ENCODE results near the gene SPPL2B. TPM values are rescaled to one million over a fixed set of nuclear protein-coding genes. Genes with fewer than 3 reads are reported as not detected.
"Not testable (repeated sequence)": the region's sequence is repeated elsewhere in the genome, so short reads cannot be mapped to it uniquely, and the experiment has no call there.

The SPPL2B gene
- total RNA-seq = 33.5 TPM

- no peaks in the 10 kb centered on the region for H3K27me3 ChIP-seq (ENCODE audit: insufficient read depth, low read length)
- no peaks in the 10 kb centered on the region for H3K9me3 ChIP-seq (ENCODE audit: low read depth, low read length)
- H3K4me1 ChIP-seq (ENCODE audit: insufficient read depth, low read length) = peaks cover 82% of the 10 kb centered on the region
- peak within 1 kb of the TSS; percentile 90 for H3K4me3 ChIP-seq (ENCODE audit: low read length)
These were observed at the start of gene SPPL2B, which contains the start of gene LSM7 for GRCh38 chr19:2328401-2329148. Gene SPPL2B (plus strand): TSS chr19:2328684. CDS start chr19:2328710, 26 bp downstream. Gene LSM7 (minus strand): TSS chr19:2328586. CDS start chr19:2328566, 20 bp downstream.

GRCh38 chr19:2280633-2281264 is 47.7 kb upstream of the SPPL2B start:
- Histone ChIP-seq H3K4me3 (ENCODE audit: low read length) (no peak overlapping the region), H3K4me1 (ENCODE audit: insufficient read depth, low read length) (peaks cover 39% of the 10 kb centered on the region), H3K9me3 (ENCODE audit: low read depth, low read length) (no peaks in the 10 kb centered on the region), H3K27me3 (ENCODE audit: insufficient read depth, low read length) (no peaks in the 10 kb centered on the region)

- H3K4me3 ChIP-seq (ENCODE audit: low read length) = peak overlapping the region; percentile 43
- not testable (repeated sequence) for H3K27me3 ChIP-seq (ENCODE audit: insufficient read depth, low read length); H3K9me3 ChIP-seq (ENCODE audit: low read depth, low read length)
- peaks cover 40% of the 10 kb centered on the region for H3K4me1 ChIP-seq (ENCODE audit: insufficient read depth, low read length)
These were observed 47.0 kb upstream of the SPPL2B start for GRCh38 chr19:2281265-2282061.

GRCh38 chr19:2282062-2282861 is 46.2 kb upstream of the SPPL2B start, which contains the start of gene PEAK3:
Gene PEAK3 (minus strand): TSS chr19:2282175. CDS start chr19:2280931, 1,244 bp downstream.
- Histone ChIP-seq H3K9me3 (ENCODE audit: low read depth, low read length) (no peaks in the 10 kb centered on the region), H3K4me1 (ENCODE audit: insufficient read depth, low read length) (peaks cover 47% of the 10 kb centered on the region), H3K4me3 (ENCODE audit: low read length) (peak within 1 kb of the TSS; percentile 43), H3K27me3 (ENCODE audit: insufficient read depth, low read length) (no peaks in the 10 kb centered on the region)

- Histone ChIP-seq H3K9me3 (ENCODE audit: low read depth, low read length) (no peaks in the 10 kb centered on the region), H3K4me1 (ENCODE audit: insufficient read depth, low read length) (peaks cover 53% of the 10 kb centered on the region), H3K4me3 (ENCODE audit: low read length) (peak overlapping the region; percentile 43)
These were observed 45.6 kb upstream of the SPPL2B start for GRCh38 chr19:2282862-2283237.

GRCh38 chr19:2283835-2284507 is 44.5 kb upstream of the SPPL2B start:
- Histone ChIP-seq H3K9me3 (ENCODE audit: low read depth, low read length) (no peaks in the 10 kb centered on the region), H3K4me3 (ENCODE audit: low read length) (no peak overlapping the region), H3K4me1 (ENCODE audit: insufficient read depth, low read length) (peaks cover 64% of the 10 kb centered on the region), H3K27me3 (ENCODE audit: insufficient read depth, low read length) (no peaks in the 10 kb centered on the region)

More at GRCh38 chr19:2282862-2283237, 45.6 kb upstream of the SPPL2B start:
- H3K27me3 ChIP-seq (ENCODE audit: insufficient read depth, low read length) = no peaks in the 10 kb centered on the region

- no peaks in the 10 kb centered on the region for H3K9me3 ChIP-seq (ENCODE audit: low read depth, low read length)
- no peaks in the 10 kb centered on the region for H3K27me3 ChIP-seq (ENCODE audit: insufficient read depth, low read length)
- H3K4me1 ChIP-seq (ENCODE audit: insufficient read depth, low read length) = peaks cover 67% of the 10 kb centered on the region
- no peak overlapping the region for H3K4me3 ChIP-seq (ENCODE audit: low read length)
These were observed 41.9 kb upstream of the SPPL2B start for GRCh38 chr19:2286402-2287140.

- peaks cover 67% of the 10 kb centered on the region for H3K4me1 ChIP-seq (ENCODE audit: insufficient read depth, low read length)
- H3K9me3 ChIP-seq (ENCODE audit: low read depth, low read length) = no peaks in the 10 kb centered on the region
- no peak overlapping the region for H3K4me3 ChIP-seq (ENCODE audit: low read length)
- H3K27me3 ChIP-seq (ENCODE audit: insufficient read depth, low read length) = no peaks in the 10 kb centered on the region
These were observed 40.7 kb upstream of the SPPL2B start for GRCh38 chr19:2287585-2288337.

GRCh38 chr19:2288338-2288817 is 40.1 kb upstream of the SPPL2B start:
- Histone ChIP-seq H3K4me1 (ENCODE audit: insufficient read depth, low read length) (peaks cover 64% of the 10 kb centered on the region), H3K9me3 (ENCODE audit: low read depth, low read length) (no peaks in the 10 kb centered on the region), H3K27me3 (ENCODE audit: insufficient read depth, low read length) (no peaks in the 10 kb centered on the region), H3K4me3 (ENCODE audit: low read length) (no peak overlapping the region)

GRCh38 chr19:2288818-2289713 is 39.4 kb upstream of the SPPL2B start:
- Histone ChIP-seq H3K4me1 (ENCODE audit: insufficient read depth, low read length) (peaks cover 64% of the 10 kb centered on the region), H3K27me3 (ENCODE audit: insufficient read depth, low read length) (no peaks in the 10 kb centered on the region), H3K9me3 (ENCODE audit: low read depth, low read length) (no peaks in the 10 kb centered on the region), H3K4me3 (ENCODE audit: low read length) (peak overlapping the region; percentile 17)

GRCh38 chr19:2289714-2290435 is 38.6 kb upstream of the SPPL2B start:
- Histone ChIP-seq H3K27me3 (ENCODE audit: insufficient read depth, low read length) (no peaks in the 10 kb centered on the region), H3K9me3 (ENCODE audit: low read depth, low read length) (no peaks in the 10 kb centered on the region), H3K4me3 (ENCODE audit: low read length) (peak overlapping the region; percentile 55), H3K4me1 (ENCODE audit: insufficient read depth, low read length) (peaks cover 67% of the 10 kb centered on the region)

Data from mononuclear cell (primary cell).